Urinary bladder (tissue), 4 donors: ENCODE results near the gene CIC. TPM values are rescaled to one million over a fixed set of nuclear protein-coding genes. Genes with fewer than 3 reads are reported as not detected.
A peak's percentile ranks its signal among the peaks of the same experiment; 100 is the strongest.

Experiments used
- DNase-seq: peaks from one replicate; pipeline ENCODE4 v3.0.0-alpha.2; 2015; ENCODE audit errors: extremely low spot score
- H3K27ac ChIP-seq: one replicate; pipeline ENCODE4 v1.5.1; 2013; ENCODE audit warnings: low read depth, mild to moderate bottlenecking, moderate library complexity
- H3K36me3 ChIP-seq: one replicate; pipeline ENCODE4 v1.6.1; 2013; ENCODE audit warnings: mild to moderate bottlenecking, moderate library complexity; ENCODE audit not compliant: insufficient read depth
- H3K4me1 ChIP-seq: one replicate; pipeline ENCODE4 v1.6.1; 2013; ENCODE audit warnings: mild to moderate bottlenecking, moderate library complexity; ENCODE audit not compliant: insufficient read depth
- H3K4me3 ChIP-seq: one replicate; pipeline ENCODE4 v1.5.1; 2013; ENCODE audit warnings: low read depth, low read length
- WGBS: extraction: QIAGEN DNeasy Blood & Tissue Kit; methylation state at CpG from one replicate; pipeline ENCODE4 v1.1.7; 2013; 5-methylcytosine and 5-hydroxymethylcytosine counted together
- polyA plus RNA-seq: library from polyadenylated mRNA; stranded (reverse); fragments of 200-250 nt; gene quantifications from one replicate; pipeline ENCODE4 v1.2.3, GENCODE V29; 2013
- total RNA-seq: library from RNA; depleted of rRNA; stranded (reverse); fragments of >200 nt; gene quantifications from one replicate; pipeline ENCODE4 v1.2.3, GENCODE V29; 2014
- donor health status: healthy with polysubstance abuse.
- donor health status: healthy.

CIC gene
- total and polyA plus RNA-seq, 2 donors, result 14.0 to 59.5 TPM

DNA sequence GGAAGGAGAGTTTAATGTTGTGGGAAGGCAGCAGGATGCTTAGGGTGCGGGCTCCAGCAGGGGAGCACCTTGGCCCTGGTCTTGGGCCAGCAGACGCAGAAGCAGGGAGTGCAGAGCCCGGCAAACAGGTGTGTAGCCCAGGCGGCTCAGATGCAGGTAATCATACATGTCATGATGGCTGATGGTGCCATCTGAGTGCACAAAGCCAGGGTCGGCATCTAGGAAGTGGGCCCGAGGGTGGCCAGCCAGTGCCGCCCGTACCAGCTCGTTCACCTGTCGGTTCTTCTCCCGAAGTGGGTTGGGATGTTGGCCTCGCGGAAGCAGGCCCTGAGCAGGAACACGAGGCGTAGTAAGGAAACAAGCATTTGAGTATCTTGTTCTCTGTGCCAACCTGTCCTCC is 28.0 kb downstream of the CIC start:
- Histone ChIP-seq H3K27ac (no peak overlapping the region), H3K4me3 (no peak overlapping the region), H3K4me1 (no peaks in the 10 kb centered on the region), H3K36me3 (peaks cover 2% of the 10 kb centered on the region)
- WGBS, result 91% methylated on average over 15 of the region's 15 CpGs
- no peak for DNase-seq

- H3K4me3 ChIP-seq, result peak within 1 kb of the TSS; percentile 40
- no peak within 1 kb of the TSS for H3K27ac ChIP-seq
- WGBS, result 7% methylated on average over 21 of the region's 21 CpGs
- DNase-seq, result no peak
- no peaks in the 10 kb centered on the region for H3K4me1 ChIP-seq
- H3K36me3 ChIP-seq, result no peaks in the 10 kb centered on the region
Measured at GRCh38 chr19:42301646-42302203, 32.7 kb downstream of the CIC start, which contains the start of gene PRR19. TSS of gene PRR19 (plus strand) at chr19:42302132. CDS start at chr19:42309585, 7,453 bp downstream.

DNA sequence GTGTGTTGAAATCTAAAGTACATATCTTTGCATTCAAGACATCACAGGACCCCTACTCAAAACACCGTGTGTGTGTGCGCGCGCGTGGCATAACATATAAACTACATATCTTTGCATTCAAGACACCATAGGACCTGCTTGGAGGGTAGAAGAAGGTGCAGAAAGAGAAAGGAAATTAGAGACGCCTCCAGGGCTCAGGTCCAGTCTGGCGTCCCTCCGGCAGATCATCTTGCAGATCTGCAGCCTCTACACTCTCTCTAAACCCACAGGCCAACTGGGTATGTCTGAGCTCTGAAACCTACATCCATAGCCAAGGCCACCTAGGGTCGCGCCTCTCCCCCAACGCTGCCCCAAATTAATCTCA is 34.0 kb downstream of the CIC start:
- 45% methylated on average over 11 of the region's 11 CpGs for WGBS
- DNase-seq, result no peak
- H3K27ac ChIP-seq, result no peak overlapping the region

DNA sequence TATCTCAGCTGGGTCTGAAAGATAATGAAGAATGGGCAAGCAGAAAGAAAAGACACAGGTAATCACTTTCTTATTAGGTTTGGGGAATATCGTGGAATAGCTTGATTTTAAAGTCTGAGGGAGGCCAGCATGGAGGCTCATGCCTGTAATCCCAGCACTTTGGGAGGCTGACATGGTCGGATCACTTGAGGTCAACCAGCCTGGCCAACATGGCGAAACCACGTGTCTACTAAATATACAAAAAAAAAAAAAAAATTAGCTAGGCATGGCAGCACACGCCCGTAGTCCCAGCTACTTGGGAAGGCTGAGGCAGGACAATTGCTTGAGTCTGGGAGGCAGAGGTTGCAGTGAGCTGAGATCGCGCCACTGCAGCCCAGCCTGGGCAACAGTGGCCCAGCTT is 34.8 kb downstream of the CIC start:
- DNase-seq, result no peak
- no peaks in the 10 kb centered on the region for H3K36me3 ChIP-seq
- no peaks in the 10 kb centered on the region for H3K4me1 ChIP-seq
- 86% methylated on average over 8 of the region's 8 CpGs for WGBS
- H3K4me3 ChIP-seq, result no peak overlapping the region
- no peak overlapping the region for H3K27ac ChIP-seq

More for the DNA sequence above, 34.0 kb downstream of the CIC start:
- no peaks in the 10 kb centered on the region for H3K36me3 ChIP-seq
- H3K4me1 ChIP-seq, result no peaks in the 10 kb centered on the region
- H3K4me3 ChIP-seq, result peak overlapping the region; percentile 40

GRCh38 chr19:42306646-42307045 is 37.6 kb downstream of the CIC start:
- 89% methylated on average over 22 of the region's 22 CpGs for WGBS
- Histone ChIP-seq H3K36me3 (no peaks in the 10 kb centered on the region), H3K4me3 (no peak overlapping the region), H3K4me1 (no peaks in the 10 kb centered on the region), H3K27ac (no peak overlapping the region)
- no peak for DNase-seq

GRCh38 chr19:42309686-42310085 is 40.6 kb downstream of the CIC start:
- 90% methylated on average over 14 of the region's 14 CpGs for WGBS
- H3K4me1 ChIP-seq, result no peaks in the 10 kb centered on the region
- no peak overlapping the region for H3K4me3 ChIP-seq
- H3K36me3 ChIP-seq, result no peaks in the 10 kb centered on the region
- DNase-seq, result no peak
- H3K27ac ChIP-seq, result no peak overlapping the region

DNA sequence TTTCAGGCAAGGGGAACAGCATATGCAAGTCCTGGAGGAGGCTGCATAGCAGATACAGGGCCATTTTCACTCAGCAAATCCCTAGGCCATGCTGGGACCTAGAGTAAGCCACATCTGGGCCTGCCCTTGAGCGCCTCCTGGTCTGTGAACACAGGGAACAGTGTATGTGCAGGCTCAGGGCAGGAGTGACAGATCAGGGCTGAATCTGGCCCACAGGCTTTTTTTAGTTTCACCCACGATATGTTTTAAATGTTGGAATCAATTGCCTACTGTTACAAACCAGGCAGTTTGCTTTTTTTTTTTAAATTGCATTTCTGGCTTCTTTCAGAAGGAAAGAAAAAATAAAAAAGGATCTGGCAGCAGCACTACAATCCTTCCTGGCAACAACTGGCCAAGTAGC is 42.6 kb downstream of the CIC start:
- WGBS, result 56% methylated on average over 2 of the region's 2 CpGs
- no peaks in the 10 kb centered on the region for H3K36me3 ChIP-seq
- no peak overlapping the region for H3K27ac ChIP-seq
- no peaks in the 10 kb centered on the region for H3K4me1 ChIP-seq
- no peak for DNase-seq
- no peak overlapping the region for H3K4me3 ChIP-seq

DNA sequence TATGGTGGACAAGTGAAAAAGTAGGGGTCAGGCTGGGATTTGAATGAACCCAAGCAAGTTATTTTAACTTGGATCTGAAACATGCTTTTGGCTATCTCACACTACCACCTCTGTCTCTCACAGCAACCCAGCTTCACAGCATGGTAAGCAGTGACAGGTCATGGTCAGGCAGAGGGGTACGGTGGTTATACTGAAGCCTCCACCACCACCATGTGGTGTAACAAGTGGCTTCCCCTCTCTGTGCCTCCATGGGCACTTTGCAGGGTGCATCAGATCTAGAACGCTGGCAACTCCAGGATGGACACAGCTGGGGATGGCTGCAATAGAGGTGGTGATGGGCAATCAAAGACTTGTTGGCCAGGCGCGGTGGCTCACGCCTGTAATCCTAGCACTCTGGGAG is 43.3 kb downstream of the CIC start:
- Histone ChIP-seq H3K4me1 (no peaks in the 10 kb centered on the region), H3K4me3 (no peak overlapping the region), H3K36me3 (no peaks in the 10 kb centered on the region), H3K27ac (no peak overlapping the region)
- DNase-seq, result no peak
- 74% methylated on average over 5 of the region's 5 CpGs for WGBS

DNA sequence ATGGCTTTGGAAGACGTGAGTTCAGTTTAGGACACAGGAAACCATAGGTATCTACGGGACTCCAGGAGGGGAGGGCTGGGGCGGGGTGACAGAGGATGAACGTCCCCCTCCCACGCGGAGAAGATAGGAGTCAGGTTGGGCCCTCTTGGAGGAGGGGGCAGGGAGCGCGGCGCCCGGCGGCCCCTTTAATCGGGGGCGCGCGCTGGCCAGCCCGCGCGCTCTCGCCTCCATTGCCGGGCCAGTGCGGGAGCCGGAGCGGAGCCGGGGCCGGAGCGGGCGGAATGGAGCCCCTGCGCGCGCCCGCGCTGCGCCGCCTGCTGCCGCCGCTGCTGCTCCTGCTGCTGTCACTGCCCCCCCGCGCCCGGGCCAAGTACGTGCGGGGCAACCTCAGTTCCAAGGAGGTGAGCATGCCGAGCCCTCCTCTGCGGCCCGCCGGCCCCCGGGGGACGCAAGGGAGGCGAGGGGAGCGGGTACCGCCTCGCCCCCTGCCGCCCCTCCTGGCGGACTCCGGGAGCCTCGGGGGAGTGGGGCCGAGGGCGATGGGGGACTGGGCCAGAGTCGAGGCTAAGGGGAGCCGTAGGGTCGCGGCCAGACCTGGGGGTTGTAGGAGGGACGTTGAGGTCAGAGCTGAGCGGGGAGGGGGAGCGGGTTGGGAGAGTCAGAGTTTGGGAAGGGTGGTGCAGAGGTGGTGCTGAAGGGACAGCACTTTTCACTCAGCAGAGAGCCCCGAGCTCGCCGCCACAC is 44.2 kb downstream of the CIC start, which contains the start of gene TMEM145:
Gene TMEM145 (plus strand): TSS at position 214 of the 744 bp plus-strand sequence. CDS start 68 bp downstream, at position 282.
- Histone ChIP-seq H3K36me3 (no peaks in the 10 kb centered on the region), H3K27ac (no peak within 1 kb of the TSS), H3K4me1 (no peaks in the 10 kb centered on the region), H3K4me3 (peak within 1 kb of the TSS; percentile 42)
- WGBS, result 1% methylated on average over 67 of the region's 67 CpGs
- no peak for DNase-seq

GRCh38 chr19:42313840-42314755 is 45.0 kb downstream of the CIC start:
- no peak overlapping the region for H3K27ac ChIP-seq
- WGBS, result 30% methylated on average over 26 of the region's 26 CpGs
- no peak for DNase-seq
- H3K4me3 ChIP-seq, result no peak overlapping the region
- H3K4me1 ChIP-seq, result no peaks in the 10 kb centered on the region
- no peaks in the 10 kb centered on the region for H3K36me3 ChIP-seq

- H3K27ac ChIP-seq, result no peak overlapping the region
- no peak for DNase-seq
- no peak overlapping the region for H3K4me3 ChIP-seq
- H3K36me3 ChIP-seq, result no peaks in the 10 kb centered on the region
- no peaks in the 10 kb centered on the region for H3K4me1 ChIP-seq
- 74% methylated on average over 5 of the region's 5 CpGs for WGBS
Measured at GRCh38 chr19:42315024-42315423, 46.0 kb downstream of the CIC start.

DNA sequence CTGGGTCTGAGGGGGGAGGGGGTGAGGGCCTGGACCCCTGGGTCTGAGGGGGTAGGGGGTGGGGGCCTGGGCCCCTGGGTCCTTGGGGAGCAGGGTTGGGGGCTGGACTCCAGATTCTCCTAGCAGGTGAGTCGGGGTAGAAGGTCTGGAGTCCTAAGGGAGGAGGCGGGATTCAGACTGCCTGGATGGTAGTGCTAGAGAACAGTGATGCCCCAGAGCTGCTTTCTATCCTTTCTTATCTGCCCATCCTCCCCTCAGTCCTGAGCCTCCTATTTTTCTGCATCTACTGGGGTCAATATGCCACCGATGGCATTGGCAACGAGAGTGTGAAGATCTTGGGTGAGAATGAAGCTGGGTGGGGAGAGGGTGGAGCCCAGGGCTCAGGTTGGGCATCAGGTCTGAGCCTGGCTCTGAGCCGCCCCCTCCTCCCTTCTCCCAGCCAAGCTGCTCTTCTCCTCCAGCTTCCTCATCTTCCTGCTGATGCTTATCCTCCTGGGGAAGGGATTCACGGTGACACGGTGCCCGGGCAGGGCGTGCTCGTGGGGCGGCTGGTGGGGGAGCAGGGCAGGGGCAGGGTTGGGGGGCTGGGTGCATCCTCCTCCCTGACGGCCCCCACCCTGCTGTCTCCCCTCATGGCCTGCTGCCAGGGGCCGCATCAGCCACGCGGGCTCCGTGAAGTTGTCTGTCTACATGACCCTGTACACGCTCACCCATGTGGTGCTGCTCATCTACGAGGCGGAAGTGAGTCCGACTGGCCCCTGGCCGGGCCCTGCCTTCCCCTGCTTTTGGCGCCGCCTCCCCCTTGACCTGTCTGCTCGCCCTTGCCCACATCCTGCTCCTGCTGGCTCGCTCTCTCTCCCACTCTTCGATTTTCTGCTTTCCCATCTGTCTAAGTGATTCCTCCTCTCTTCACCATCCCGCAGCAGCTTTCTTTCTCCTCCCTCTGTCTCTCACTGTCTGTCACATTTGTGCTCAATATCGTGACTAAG is 47.5 kb downstream of the CIC start:
- Histone ChIP-seq H3K4me1 (no peaks in the 10 kb centered on the region), H3K27ac (no peak overlapping the region), H3K36me3 (no peaks in the 10 kb centered on the region), H3K4me3 (no peak overlapping the region)
- no peak for DNase-seq
- WGBS, result 32% methylated on average over 28 of the region's 28 CpGs

DNA sequence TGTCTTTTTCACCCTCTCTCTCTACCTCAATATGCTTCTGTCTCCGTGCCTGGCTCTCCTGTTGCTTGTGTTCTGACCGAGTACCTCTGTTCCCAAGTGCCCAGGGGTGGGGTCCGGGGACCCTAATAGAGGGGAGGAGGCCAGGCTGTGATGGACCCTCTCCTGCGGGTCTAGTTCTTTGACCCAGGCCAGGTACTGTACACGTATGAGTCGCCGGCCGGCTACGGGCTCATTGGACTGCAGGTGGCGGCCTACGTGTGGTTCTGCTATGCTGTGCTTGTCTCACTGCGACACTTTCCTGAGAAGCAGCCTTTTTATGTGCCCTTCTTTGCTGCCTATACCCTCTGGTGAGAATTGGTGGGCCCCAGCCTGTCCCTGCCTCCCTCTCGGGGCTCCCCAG is 48.5 kb downstream of the CIC start:
- 85% methylated on average over 13 of the region's 13 CpGs for WGBS
- DNase-seq, result no peak
- Histone ChIP-seq H3K4me1 (no peaks in the 10 kb centered on the region), H3K36me3 (no peaks in the 10 kb centered on the region), H3K27ac (no peak overlapping the region), H3K4me3 (no peak overlapping the region)
